Naive thymus-derived CD4-positive, alpha-beta T cell (primary cell): ENCODE results near the gene DDAH2. TPM values are rescaled to one million over a fixed set of nuclear protein-coding genes. Genes with fewer than 3 reads are reported as not detected.
A peak's percentile ranks its signal among the peaks of the same experiment; 100 is the strongest.

Source experiments
- ATAC-seq: fragments of 150-1000 bp; cut with Tn5 transposase; 2 replicates; pipeline ENCODE4 v1.10.0; 2021; ENCODE audit warnings: mild to moderate bottlenecking, moderate library complexity
- CTCF ChIA-PET: fragments of 350-600 bp; sonication (Branson Sonifier 250); formaldehyde crosslinking; loops from one replicate; lab custom pipeline; 2021; ENCODE audit warnings: antibody characterized with exemption; lab: Charles Lee
- POLR2A ChIA-PET: fragments of 350-600 bp; sonication (Branson Sonifier 250); formaldehyde crosslinking; loops from one replicate; lab custom pipeline; 2021; ENCODE audit warnings: antibody characterized with exemption, inconsistent platforms; lab: Charles Lee
- DNase-seq, 9 donors: peaks; one replicate each; pipeline versions ENCODE4 v3.0.0 to v3.0.0-alpha.2; 2020 to 2022; ENCODE audit warnings: mixed read lengths in 1 of 9
- H3K27ac ChIP-seq: one replicate; pipeline ENCODE4 v1.7.0; 2013; ENCODE audit warnings: mild to moderate bottlenecking, low read depth, low read length, moderate library complexity
- H3K27me3 ChIP-seq, 2 donors: one replicate each; pipeline ENCODE4 v1.7.0; 2013; ENCODE audit warnings: low read length in 2 of 2, mild to moderate bottlenecking in 2 of 2, moderate library complexity in 2 of 2; ENCODE audit not compliant: control insufficient read depth in 2 of 2, insufficient read depth in 2 of 2
- H3K36me3 ChIP-seq, 3 experiments: 1 replicate in 2 of 3; 2 replicates in 1 of 3; pipeline ENCODE4 v1.7.0; 2013; ENCODE audit warnings: low read length in 3 of 3, mild to moderate bottlenecking in 3 of 3, moderate library complexity in 1 of 3; ENCODE audit not compliant: insufficient read depth in 3 of 3, control insufficient read depth in 2 of 3
- H3K4me1 ChIP-seq, 2 donors: one replicate each; pipeline ENCODE4 v1.7.0; 2013; ENCODE audit warnings: low read length in 2 of 2, mild to moderate bottlenecking in 2 of 2, moderate library complexity in 1 of 2; ENCODE audit not compliant: control insufficient read depth in 2 of 2, insufficient read depth in 2 of 2
- H3K4me3 ChIP-seq: 2 replicates; pipeline ENCODE4 v1.7.0; 2013; ENCODE audit warnings: mild to moderate bottlenecking, low read length
- H3K9me3 ChIP-seq, 3 experiments: 1 replicate in 2 of 3; 2 replicates in 1 of 3; pipeline ENCODE4 v1.7.0; 2013; ENCODE audit warnings: low read length in 3 of 3; ENCODE audit not compliant: control insufficient read depth in 2 of 3
- H3K27ac Mint-ChIP-seq, 9 donors: one replicate each; pipeline ENCODE4 v1.8.0; 2020 to 2022; ENCODE audit warnings: mixed read lengths in 9 of 9, mild to moderate bottlenecking in 8 of 9, moderate library complexity in 5 of 9, inconsistent platforms in 2 of 9
- H3K27me3 Mint-ChIP-seq, 5 donors: one replicate each; pipeline ENCODE4 v1.8.0; 2021 to 2022; ENCODE audit warnings: mixed read lengths in 5 of 5, mild to moderate bottlenecking in 1 of 5
- H3K36me3 Mint-ChIP-seq, 5 donors: one replicate each; pipeline ENCODE4 v1.8.0; 2020 to 2022; ENCODE audit warnings: mixed read lengths in 5 of 5, mild to moderate bottlenecking in 3 of 5, inconsistent platforms in 1 of 5
- H3K4me1 Mint-ChIP-seq, 7 donors: one replicate each; pipeline ENCODE4 v1.8.0; 2020 to 2022; ENCODE audit warnings: mixed read lengths in 7 of 7, mild to moderate bottlenecking in 3 of 7, inconsistent platforms in 1 of 7
- H3K4me3 Mint-ChIP-seq, 10 donors: one replicate each; pipeline ENCODE4 v1.8.0; 2020 to 2022; ENCODE audit warnings: mild to moderate bottlenecking in 10 of 10, mixed read lengths in 10 of 10, moderate library complexity in 6 of 10, inconsistent platforms in 2 of 10
- H3K9me3 Mint-ChIP-seq, 11 donors: one replicate each; pipeline ENCODE4 v1.8.0; 2020 to 2022; ENCODE audit warnings: mixed read lengths in 11 of 11, mild to moderate bottlenecking in 4 of 11, inconsistent platforms in 1 of 11, moderate library complexity in 1 of 11
- intact Hi-C, 2 donors: fragments of 100-400 bp; cut with micrococcal nuclease; formaldehyde crosslinking; loops; one replicate each; pipeline ENCODE4 v1.15.1; 2023
- polyA plus RNA-seq, 2 donors: library from polyadenylated mRNA; unstranded; fragments of 300-500 nt; fragmentation: Illumina TruSeq; gene quantifications; one replicate each; pipeline ENCODE4 v1.2.3, GENCODE V29; 2021
- total RNA-seq, 6 experiments: library from RNA in 5 of 6; stranded (reverse) in 5 of 6; gene quantifications; 1 replicate in 5 of 6; 2 replicates in 1 of 6; pipeline ENCODE4 v1.2.3 and lab custom pipeline; 2021 to 2026

The DDAH2 gene
- total and polyA plus RNA-seq, 7 experiments from 2014 or later: 4.9 to 31.4 (median 12.2) TPM

DNA sequence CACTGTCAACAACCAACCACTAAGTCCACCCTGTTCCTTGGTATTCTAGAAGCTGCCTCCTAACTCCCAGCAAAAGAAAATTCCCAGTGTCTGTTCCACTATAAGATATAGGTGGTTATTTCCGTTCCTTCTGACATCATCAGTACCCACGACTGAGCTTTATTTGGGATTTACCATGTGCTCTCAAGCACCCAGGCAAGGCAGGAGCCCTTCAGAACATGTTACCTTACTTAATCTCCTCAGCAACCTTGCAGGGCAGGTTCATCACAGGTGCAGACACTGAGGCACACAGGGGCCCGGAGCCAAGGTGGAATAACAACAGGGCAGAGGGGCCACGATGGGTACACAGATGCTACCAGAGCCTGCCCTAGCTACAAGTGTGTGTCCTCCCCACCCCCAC, 36.7 kb downstream of the DDAH2 start:
- Histone ChIP-seq H3K27me3 (no peaks in the 10 kb centered on the region), H3K27ac (no peak overlapping the region), H3K4me1 (no peaks in the 10 kb centered on the region), H3K36me3 (peaks cover 11 to 87% (median 22%) of the 10 kb centered on the region in 3 experiments), H3K9me3 (no peaks in the 10 kb centered on the region), H3K4me3 (no peak overlapping the region)
- DNase-seq (no peak), ATAC-seq (no peak)
- peaks cover 0 to 7% (median 5%) of the 10 kb centered on the region in 7 donors for H3K4me1 Mint-ChIP-seq
- peak overlapping the region in 1 of 9 donors; percentile 46 for H3K27ac Mint-ChIP-seq
- H3K9me3 Mint-ChIP-seq: no peaks in the 10 kb centered on the region
- CTCF ChIA-PET: no interaction called here
- intact Hi-C loops: no loop called here
- H3K36me3 Mint-ChIP-seq: peaks cover 3 to 32% (median 6%) of the 10 kb centered on the region in 5 donors
- H3K27me3 Mint-ChIP-seq: no peaks in the 10 kb centered on the region
- POLR2A ChIA-PET: interaction anchor here (1.0 to 1.4 kb wide), 2 partner anchors 10 to 39 kb away, joined by 3 read pairs; partner anchors contain the start of gene ABHD16A
- no peak overlapping the region for H3K4me3 Mint-ChIP-seq

DNA sequence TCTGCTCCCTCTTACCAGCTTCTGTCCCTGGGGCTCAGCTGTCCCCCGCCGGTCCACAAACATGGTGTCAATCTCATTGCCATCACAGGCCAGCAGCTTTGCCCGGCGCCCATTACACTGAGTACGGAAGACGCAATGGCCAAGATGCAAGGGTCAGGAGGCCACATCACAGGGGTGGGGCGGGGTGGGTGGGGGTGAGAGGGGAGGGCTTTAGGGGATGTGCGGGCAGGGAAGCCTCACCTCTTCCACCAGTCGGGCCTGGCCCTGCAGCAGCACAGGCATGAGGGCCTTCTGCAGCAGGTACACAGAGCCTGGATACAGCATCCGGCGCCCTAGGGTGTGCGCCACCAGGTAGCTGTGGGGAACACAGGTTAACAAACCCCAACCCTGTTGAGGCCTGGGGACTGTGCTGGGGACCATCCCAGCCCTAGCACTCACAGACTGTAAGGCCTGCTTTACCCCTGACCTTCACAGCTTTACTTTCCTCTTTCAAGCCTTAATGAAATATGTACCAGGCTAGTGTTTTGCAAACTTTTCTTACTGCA, 37.5 kb downstream of the DDAH2 start:
- no peak overlapping the region for H3K4me3 Mint-ChIP-seq
- peaks cover 0 to 26% (median 5%) of the 10 kb centered on the region in 5 donors for H3K36me3 Mint-ChIP-seq
- H3K27ac Mint-ChIP-seq: peak overlapping the region in 1 of 9 donors; percentile 56
- POLR2A ChIA-PET: interaction anchor here (1.0 to 1.4 kb wide), 2 partner anchors 11 to 38 kb away, joined by 3 read pairs; partner anchors contain the start of gene ABHD16A
- no peak overlapping the region for H3K4me3 ChIP-seq
- no peak overlapping the region for H3K27ac ChIP-seq
- peaks cover 0 to 6% (median 0%) of the 10 kb centered on the region in 7 donors for H3K4me1 Mint-ChIP-seq
- H3K36me3 ChIP-seq: peaks cover 8 to 87% (median 27%) of the 10 kb centered on the region in 3 experiments
- H3K27me3 ChIP-seq: no peaks in the 10 kb centered on the region
- H3K27me3 Mint-ChIP-seq: no peaks in the 10 kb centered on the region
- ATAC-seq: no peak
- no peaks in the 10 kb centered on the region for H3K9me3 Mint-ChIP-seq
- intact Hi-C loops: no loop called here
- H3K4me1 ChIP-seq: no peaks in the 10 kb centered on the region
- H3K9me3 ChIP-seq: no peaks in the 10 kb centered on the region
- no peak for DNase-seq
- CTCF ChIA-PET: interaction anchor here (0.6 kb wide), 1 partner anchor 23 kb away, joined by 4 read pairs; the partner anchor contains the start of gene LY6G6D

- intact Hi-C loops: no loop called here
- no peak for DNase-seq
- H3K27ac Mint-ChIP-seq: no peak overlapping the region
- no peak for ATAC-seq
- H3K9me3 ChIP-seq: no peaks in the 10 kb centered on the region
- H3K27ac ChIP-seq: no peak overlapping the region
- ChIA-PET POLR2A (interaction anchor here (0.9 to 1.0 kb wide), 2 partner anchors 9 to 12 kb away, joined by 3 to 5 read pairs; partner anchors contain the start of gene ABHD16A), CTCF (interaction anchor here (0.6 to 0.9 kb wide), 2 partner anchors 24 to 173 kb away, joined by 3 to 4 read pairs; partner anchors contain the start of gene LY6G6D)
- peaks cover 0 to 30% (median 9%) of the 10 kb centered on the region in 5 donors for H3K36me3 Mint-ChIP-seq
- H3K27me3 ChIP-seq: no peaks in the 10 kb centered on the region
- H3K4me3 Mint-ChIP-seq: no peak overlapping the region
- no peaks in the 10 kb centered on the region for H3K27me3 Mint-ChIP-seq
- H3K4me1 Mint-ChIP-seq: peaks cover 0 to 6% (median 0%) of the 10 kb centered on the region in 7 donors
- peaks cover 8 to 87% (median 23%) of the 10 kb centered on the region in 3 experiments for H3K36me3 ChIP-seq
- H3K9me3 Mint-ChIP-seq: no peaks in the 10 kb centered on the region
- H3K4me1 ChIP-seq: no peaks in the 10 kb centered on the region
- no peak overlapping the region for H3K4me3 ChIP-seq
Measured at GRCh38 chr6:31691078-31691463, 38.0 kb downstream of the DDAH2 start.

GRCh38 chr6:31690231-31691077, 38.6 kb downstream of the DDAH2 start:
- ATAC-seq (no peak), DNase-seq (no peak)
- Histone ChIP-seq H3K9me3 (no peaks in the 10 kb centered on the region), H3K4me1 (no peaks in the 10 kb centered on the region), H3K27me3 (no peaks in the 10 kb centered on the region), H3K36me3 (peaks cover 8 to 90% (median 23%) of the 10 kb centered on the region in 3 experiments), H3K4me3 (no peak overlapping the region), H3K27ac (no peak overlapping the region)
- H3K9me3 Mint-ChIP-seq: no peaks in the 10 kb centered on the region
- ChIA-PET POLR2A (interaction anchor here (0.9 to 1.3 kb wide), 4 partner anchors 9 to 173 kb away, joined by 3 to 5 read pairs (median 4); partner anchors contain the start of genes ABHD16A and LY6G5C), CTCF (interaction anchor here (0.9 kb wide), 1 partner anchor 173 kb away, joined by 3 read pairs; no protein-coding TSS in a partner anchor)
- no peak overlapping the region for H3K4me3 Mint-ChIP-seq
- peaks cover 0 to 6% (median 0%) of the 10 kb centered on the region in 7 donors for H3K4me1 Mint-ChIP-seq
- H3K36me3 Mint-ChIP-seq: peaks cover 0 to 31% (median 10%) of the 10 kb centered on the region in 5 donors
- intact Hi-C loops: no loop called here
- H3K27me3 Mint-ChIP-seq: no peaks in the 10 kb centered on the region
- H3K27ac Mint-ChIP-seq: peak overlapping the region in 2 of 9 donors; percentile 32 to 59

DNA sequence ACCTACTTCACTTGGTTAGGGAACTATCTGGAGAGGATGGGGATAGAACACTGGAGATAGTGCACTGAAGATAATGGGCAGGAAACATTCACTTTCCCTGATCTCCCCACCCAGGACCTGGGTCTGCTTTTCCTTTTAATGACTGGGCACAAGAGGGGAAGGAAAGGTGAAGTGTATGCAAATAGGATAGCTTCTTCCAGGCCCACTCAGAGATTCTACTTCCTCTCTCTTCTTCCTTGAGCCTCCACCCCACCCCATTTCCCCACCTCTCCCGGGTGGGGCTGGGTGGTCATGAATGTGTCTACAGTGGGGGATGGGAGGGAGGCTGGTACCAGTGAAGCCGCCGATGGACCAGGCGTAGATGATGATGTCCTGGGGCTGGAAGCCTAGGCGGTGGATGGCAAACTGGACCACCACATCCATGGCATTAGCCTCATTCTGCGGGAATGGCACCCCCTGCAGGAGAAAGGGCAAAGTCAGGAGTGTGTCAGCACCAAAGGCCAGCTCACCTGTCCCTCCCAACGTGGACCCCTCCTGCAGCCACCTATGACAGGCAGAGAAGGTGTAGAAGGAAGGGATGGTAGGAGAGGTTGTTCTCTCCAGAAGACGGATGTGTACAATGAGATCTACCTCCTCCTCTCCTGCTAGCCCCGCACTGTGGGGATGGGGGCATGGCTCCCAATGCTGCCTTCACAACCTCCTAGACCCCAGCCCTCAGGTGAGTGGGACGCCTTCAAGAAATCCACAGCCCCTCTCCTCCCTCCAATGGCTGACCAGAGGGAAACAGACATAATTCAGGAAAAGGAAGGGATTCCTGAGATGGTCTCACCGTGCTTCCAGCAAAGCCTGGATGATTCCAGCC, 39.6 kb downstream of the DDAH2 start:
- no peak overlapping the region for H3K27ac ChIP-seq

More for the DNA sequence above, 39.6 kb downstream of the DDAH2 start:
- Mint-ChIP-seq H3K9me3 (no peaks in the 10 kb centered on the region), H3K27ac (peak overlapping the region in 4 of 9 donors; percentile 14 to 55 (median 27)), H3K4me1 (peaks cover 0 to 6% (median 0%) of the 10 kb centered on the region in 7 donors), H3K27me3 (no peaks in the 10 kb centered on the region), H3K4me3 (no peak overlapping the region), H3K36me3 (peaks cover 0 to 31% (median 10%) of the 10 kb centered on the region in 5 donors)
- CTCF ChIA-PET: no interaction called here
- peaks cover 0 to 81% (median 23%) of the 10 kb centered on the region in 3 experiments for H3K36me3 ChIP-seq
- H3K4me3 ChIP-seq: no peak overlapping the region
- H3K9me3 ChIP-seq: no peaks in the 10 kb centered on the region
- DNase-seq: no peak
- POLR2A ChIA-PET: interaction anchor here (0.9 to 1.3 kb wide), 2 partner anchors 9 to 173 kb away, joined by 3 to 4 read pairs; partner anchors contain the start of gene LY6G5C
- intact Hi-C loops: no loop called here
- ATAC-seq: no peak
- H3K4me1 ChIP-seq: no peaks in the 10 kb centered on the region
- H3K27me3 ChIP-seq: no peaks in the 10 kb centered on the region
